ENCODE results near the gene AOPEP.

DNA sequence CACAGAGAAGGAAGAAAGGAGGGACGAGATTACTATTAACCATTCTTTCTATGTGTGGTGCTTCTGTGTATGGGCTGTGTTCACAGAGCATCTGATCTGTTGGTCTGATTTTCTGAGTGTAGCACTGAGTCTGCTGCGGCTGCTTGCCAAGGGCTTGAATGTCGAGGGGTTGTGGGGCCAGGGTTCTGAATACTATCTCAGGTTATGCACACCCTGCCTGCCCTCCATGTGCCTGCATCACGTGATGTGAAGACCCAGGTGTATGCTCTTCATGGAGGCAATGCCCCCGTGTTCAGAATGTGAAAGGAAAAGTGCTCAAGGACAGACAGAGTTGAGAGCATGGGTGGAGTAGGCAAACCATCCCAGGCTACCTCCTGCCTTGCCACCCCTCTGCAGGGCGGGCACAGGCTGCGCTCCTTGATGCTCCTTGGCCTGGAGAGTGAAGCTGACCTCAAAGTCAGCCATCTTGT is 336.1 kb downstream of the AOPEP start:
- TF ChIP-seq CREB1 (IDR thresholded peaks at IDR 0.05; ENCODE audit: low read depth) (no peak), EP300 (IDR thresholded peaks at IDR 0.05; ENCODE audit: borderline replicate concordance) (no peak), TAF1 (IDR thresholded peaks at IDR 0.05; ENCODE audit: low read depth) (no peak), CEBPB (IDR thresholded peaks at IDR 0.05) (no peak), RAD21 (IDR thresholded peaks at IDR 0.05; ENCODE audit: low read depth) (no peak), TCF12 (IDR thresholded peaks at IDR 0.05; ENCODE audit: low read depth) (no peak)
